HG02943 (cell line): ENCODE results near the gene LRP8.

Experiments used
- ATAC-seq: cut with Tn5 transposase; IDR thresholded peaks from one replicate; pipeline ENCODE4 v1.9.1; 2021; ENCODE audit warnings: mild to moderate bottlenecking, low read depth, moderate library complexity; ENCODE audit not compliant: unreplicated experiment

Gene LRP8

GRCh38 chr1:53361541-53361961 lies 33.7 kb upstream of the LRP8 start:
- no peak for ATAC-seq

- no peak for ATAC-seq
Observed at GRCh38 chr1:53359934-53360276, 32.0 kb upstream of the LRP8 start.

DNA sequence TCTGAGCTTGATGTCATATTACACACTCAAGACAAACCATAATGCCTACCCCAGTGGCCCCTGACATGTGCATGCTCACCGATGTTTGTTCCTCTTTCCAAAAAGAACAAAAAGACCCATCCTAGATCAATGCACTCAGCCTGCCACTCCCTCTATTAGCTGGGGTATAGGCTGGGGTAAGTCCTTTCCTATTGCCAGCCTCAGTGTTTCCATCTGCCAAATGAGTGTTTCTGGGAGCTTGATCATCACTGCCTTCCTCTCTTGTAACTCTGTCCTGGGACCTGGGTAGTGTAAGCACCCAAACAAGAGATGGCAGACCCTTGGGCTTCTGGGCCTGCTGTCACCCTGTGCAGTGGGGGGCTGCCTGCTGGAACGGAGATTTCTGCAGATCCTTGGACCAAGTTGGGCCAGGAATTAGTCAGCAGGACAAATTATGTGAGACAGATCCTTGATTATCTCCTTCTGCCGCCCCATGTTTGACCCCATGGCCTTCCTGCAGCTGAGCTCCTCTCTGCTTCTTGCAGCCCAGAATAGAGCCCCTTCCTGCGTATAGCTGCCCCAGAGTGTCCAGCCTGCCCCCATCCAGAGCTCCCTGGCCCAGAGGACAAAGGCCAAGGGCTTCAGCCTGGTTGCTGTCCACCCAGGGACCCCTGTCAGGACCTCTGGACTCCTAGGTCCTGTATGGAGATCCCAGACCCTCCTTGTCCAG lies 31.5 kb upstream of the LRP8 start:
- ATAC-seq = no peak

DNA sequence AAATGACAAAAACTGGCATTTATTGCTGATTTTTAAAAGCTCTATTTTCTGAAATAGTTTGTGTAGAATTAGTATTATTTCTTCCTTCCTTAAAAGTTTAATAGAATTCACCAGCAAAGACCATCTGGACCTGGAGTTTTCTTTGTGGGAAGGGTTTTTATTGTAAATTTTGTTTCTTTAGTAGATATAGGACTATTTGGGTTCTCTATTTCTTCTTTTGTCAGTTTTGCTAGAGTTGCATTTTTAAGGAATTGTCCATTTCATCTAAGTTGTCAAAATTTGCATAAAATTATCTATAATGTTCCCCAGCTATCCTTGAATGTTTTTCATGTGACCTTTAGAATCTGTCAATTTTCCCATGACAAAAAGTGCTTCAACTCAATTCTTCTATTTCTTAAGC lies 28.8 kb upstream of the LRP8 start:
- no peak for ATAC-seq

DNA sequence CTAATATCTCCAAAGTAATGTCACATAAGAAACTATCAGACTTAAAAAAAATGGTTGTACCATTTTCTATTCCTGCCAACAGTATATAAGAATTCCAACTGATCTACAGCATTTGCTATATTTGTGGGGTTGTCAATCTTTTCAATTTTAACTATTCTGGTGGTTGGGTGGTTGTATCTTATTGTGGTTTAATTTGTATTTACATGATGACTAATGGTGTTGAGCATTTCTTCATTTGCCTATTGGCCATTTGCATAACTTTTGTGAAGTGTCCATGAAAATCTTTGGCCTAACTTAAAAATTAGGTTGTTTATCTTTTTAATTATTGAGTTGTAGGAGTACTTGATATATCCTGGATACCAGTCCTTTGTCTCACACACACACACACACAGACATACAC lies 26.2 kb upstream of the LRP8 start:
- no peak for ATAC-seq

GRCh38 chr1:53352561-53352960 lies 24.7 kb upstream of the LRP8 start:
- no peak for ATAC-seq

- no peak for ATAC-seq
Observed at GRCh38 chr1:53350853-53351767, 23.2 kb upstream of the LRP8 start.

- ATAC-seq = no peak
Observed at GRCh38 chr1:53349968-53350852, 22.3 kb upstream of the LRP8 start.

- no peak for ATAC-seq
Observed at GRCh38 chr1:53349369-53349835, 21.5 kb upstream of the LRP8 start.

DNA sequence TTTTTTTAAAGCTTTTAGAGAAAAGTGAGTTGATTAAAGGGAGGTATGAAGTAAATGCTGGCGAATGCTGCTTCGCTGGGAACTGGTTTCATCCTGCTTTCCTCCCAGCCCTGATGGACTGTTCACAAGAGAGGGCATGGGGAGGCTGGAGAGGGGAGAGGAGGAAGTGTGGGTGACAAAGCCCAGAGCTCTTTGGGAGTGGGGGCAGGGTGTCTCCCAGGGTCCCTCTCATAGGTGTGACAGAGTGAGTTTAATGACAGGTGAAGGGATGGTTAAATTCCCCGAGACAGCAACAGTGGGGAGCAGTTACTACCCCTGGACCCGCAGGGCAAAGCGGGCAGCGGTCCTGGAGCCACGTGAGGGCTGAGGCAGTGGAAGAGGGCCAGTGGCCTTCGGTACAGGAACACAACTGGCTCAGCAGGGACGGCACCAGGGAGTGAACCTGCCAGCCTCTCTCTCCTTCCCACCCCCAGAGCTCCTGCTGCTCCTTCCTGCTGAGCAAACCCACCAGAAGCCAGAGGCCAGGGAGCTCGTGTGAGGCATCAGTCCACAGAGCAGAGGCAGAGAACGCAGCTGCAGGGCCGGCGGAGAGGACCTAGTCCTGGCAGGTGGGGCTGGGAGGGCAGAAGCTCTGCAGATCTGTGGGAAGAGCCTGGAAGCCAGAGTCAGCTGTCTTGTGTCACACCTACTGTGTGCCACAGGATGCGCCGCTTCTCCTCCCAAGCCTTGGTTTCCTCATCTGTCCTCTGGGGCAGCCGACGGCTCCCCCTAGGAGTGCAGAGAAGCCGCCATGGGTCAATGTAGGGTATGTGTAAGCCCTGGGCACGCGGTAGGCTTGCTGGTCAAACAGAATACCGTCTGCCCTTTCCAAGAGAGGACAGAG lies 20.9 kb upstream of the LRP8 start:
- no peak for ATAC-seq

DNA sequence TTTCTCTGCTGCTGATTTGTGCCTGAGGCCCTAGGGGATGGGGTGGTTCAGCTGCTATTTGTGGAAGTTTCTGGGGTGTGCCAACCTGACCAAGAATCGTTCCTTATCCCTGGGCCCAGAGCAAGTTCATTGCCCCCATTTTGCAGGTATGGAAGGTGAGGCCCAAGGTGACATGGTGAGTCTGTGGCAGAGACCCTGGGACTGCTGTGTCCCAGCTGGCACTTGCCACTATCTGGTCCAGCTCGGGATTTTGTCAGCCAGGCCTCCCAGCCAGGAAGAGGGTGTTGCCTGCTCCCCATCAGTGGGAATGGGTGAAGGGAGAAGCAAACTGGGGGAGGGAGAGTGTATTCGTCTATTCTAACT lies 18.9 kb upstream of the LRP8 start:
- no peak for ATAC-seq

GRCh38 chr1:53345996-53346813 lies 18.3 kb upstream of the LRP8 start:
- ATAC-seq = no peak

GRCh38 chr1:53344921-53345838 lies 17.3 kb upstream of the LRP8 start:
- no peak for ATAC-seq

DNA sequence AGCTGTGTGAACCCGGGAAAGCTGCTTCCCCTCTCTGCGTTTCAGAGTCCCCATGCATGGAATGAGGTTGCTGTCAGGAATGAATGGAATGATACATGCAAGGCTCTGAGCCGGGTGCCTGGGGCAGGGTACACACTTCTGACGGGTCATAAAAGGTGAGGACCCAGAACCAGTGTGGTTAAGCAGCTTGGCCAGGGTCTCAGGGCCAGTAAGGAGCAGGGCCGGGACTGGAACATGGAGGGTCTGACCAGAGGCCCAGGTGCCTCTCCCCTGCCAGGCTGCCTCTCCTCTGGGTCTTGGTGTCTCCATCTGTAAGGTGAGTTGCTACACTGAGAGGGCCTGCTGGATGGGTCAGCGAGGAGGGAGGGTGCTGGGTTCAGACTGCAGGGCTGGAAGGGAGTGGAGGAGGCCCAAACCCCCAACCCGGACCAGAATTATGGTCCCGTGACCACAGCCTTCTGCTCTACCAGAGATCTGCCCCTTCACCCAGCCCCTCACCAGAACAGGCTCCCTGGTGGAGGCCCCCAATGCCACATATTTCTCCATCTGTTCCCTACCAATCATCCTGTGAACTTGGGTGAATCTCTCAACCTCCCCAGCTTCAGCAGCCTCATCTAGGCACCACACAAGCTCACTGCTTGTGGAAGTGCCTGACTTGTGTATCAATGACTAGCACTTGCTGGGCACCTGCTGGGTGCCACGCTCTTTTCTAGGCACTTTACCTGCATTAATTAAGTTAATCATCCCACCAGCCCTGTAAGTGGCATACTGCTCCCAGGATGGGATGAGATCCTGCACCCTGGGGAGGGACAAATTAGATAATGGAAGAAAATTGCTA lies 16.2 kb upstream of the LRP8 start:
- no peak for ATAC-seq

GRCh38 chr1:53342735-53343470 lies 15.0 kb upstream of the LRP8 start:
- no peak for ATAC-seq

- no peak for ATAC-seq
Observed at GRCh38 chr1:53341961-53342707, 14.3 kb upstream of the LRP8 start.
